NCI-H2081 (cell line): Measurements from ENCODE around the gene PRM3.

Experiments used
- DNase-seq, 2 experiments: peaks; one replicate each; lab custom pipeline; 2025; lab: John Stamatoyannopoulos, UW

PRM3 gene, protein sequence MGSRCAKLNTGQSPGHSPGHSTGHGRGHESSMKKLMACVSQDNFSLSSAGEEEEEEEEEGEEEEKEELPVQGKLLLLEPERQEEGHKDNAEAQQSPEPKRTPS

DNA sequence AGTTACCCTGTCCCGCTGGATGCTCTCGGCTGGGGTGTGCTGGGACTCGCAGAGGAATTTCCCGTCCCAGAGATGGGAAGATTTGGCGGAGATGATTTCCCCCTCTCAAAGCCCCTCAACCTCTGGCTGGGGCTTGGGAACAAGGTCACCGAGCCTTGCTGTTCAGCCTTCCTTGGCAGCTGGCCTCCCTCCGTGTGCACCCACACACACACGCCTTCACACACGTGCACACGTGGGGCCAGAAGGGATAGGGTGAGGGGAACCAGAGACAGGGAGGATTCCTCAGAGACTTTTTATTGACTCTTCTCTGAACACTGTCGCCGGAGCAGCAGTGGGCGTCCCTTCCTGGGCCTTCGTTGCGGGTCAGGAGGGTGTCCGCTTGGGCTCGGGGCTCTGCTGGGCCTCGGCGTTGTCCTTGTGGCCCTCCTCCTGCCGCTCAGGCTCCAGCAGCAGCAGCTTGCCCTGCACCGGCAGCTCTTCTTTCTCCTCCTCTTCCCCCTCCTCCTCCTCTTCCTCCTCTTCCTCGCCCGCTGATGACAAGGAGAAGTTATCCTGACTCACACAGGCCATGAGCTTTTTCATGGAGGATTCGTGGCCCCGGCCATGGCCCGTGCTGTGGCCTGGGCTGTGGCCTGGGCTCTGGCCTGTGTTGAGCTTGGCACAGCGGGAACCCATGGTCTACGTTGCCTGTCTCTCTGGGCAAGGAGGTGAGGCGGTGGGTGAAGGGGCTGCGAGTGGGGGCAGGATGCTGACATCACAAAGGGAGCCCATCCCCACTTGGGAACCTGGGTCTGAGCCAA, at the start of gene PRM3:
Gene PRM3, minus strand, starts transcription at position 709 of the 800 bp plus-strand sequence. Its CDS starts 34 bp downstream, at position 675.
- DNase-seq = no peak

DNA sequence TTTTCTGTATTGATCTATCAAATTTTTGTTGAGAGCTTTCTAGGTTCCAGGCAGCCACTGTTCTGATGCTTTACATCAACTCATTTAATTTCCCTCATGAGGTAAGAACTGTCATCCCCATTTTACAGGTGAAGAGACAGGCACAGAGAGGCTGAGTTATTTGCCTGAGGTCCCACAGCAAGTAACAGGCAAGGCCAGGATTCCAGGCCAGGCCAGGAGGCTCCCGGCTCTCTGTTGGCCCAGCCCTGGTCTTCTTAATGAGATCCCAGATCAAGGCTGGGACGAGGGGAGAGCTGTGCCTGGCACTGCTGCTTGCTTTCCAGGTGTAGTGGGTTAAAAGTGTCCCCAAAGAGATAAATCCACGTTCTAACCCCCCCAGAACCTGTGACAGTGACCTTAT, 49.4 kb upstream of the PRM3 start:
- no peak for DNase-seq

DNA sequence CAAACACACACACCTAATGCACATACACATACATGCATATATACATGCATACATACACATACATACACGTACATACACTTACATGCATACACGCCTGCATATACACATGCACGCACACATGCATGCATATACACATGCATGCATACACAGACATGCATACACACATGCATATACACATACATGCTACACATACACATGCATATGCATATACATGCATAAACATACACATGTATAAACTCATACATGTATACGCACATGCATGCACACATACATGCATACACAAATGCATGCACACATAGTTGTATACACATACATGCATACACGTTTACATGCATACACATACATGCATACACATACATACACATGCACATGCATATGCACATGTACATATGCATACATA, 48.2 kb upstream of the PRM3 start:
- no peak for DNase-seq

DNA sequence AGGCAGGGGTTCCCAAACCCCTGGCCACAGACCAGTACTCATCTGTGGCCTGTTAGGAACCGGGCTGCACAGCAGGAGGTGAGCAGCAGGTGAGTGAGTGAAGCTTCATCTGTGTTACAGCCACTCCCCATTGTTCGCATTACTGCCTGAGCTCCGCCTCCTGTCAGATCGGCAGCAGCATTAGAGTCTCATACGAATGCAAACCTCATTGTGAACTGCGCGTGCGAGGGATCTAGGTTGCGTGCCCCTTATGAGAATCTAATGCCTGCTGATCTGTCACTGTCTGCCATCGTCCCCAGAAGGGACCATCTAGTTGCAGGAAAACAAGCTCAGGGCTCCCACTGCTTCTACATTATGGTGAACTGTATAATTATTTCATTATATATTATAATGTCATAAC, 46.7 kb upstream of the PRM3 start:
- no peak for DNase-seq

DNA sequence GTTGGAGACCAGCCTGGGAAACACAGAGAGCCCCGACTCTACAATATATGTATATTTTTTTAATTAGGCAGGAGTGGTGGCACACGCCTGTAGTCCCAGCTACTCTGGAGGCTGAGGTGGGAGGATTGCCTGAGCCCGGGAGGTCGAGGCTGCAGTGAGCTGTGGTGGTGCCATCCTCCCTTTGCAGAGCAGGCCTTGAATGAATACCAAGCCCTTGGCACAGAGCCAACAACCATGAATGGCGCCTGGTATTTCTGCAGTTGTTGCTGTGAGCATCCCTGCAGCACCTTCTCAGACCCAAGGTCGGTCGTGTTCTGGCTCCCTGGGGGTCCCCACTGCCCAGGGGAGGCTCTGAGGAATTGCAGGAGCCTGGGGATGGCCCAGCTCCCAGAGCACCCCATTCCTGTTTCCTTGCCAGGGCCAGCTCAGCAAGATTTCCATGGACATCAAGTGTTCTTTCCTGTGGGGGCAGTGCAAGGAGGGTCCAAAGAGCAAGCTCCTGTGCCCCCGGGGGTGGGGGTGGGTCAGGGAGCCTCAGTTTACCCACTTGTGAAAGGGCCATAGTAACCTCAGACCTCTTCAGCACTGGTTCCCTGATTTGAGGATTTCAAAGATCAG, 46.2 kb upstream of the PRM3 start:
- no peak for DNase-seq

DNA sequence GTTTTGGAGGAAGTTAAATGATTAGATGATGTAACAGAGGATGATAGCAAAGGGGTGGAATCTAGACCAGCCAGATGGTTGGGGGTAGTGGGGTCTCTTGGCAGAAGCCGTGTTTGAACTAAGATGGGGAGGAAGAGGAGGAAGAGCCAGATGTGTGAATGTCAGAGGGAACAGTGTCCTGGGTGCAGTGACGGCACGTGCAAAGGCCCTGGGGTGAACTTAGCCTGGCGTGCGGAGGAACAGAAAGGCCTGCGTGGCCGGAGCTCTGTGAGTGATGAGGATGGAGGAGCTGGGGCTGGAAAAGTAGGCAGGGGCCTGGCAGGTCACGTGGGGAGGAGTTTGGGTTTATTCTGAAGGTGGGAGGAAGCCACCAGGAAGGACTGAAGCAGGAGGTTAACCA, 45.4 kb upstream of the PRM3 start:
- no peak for DNase-seq

DNA sequence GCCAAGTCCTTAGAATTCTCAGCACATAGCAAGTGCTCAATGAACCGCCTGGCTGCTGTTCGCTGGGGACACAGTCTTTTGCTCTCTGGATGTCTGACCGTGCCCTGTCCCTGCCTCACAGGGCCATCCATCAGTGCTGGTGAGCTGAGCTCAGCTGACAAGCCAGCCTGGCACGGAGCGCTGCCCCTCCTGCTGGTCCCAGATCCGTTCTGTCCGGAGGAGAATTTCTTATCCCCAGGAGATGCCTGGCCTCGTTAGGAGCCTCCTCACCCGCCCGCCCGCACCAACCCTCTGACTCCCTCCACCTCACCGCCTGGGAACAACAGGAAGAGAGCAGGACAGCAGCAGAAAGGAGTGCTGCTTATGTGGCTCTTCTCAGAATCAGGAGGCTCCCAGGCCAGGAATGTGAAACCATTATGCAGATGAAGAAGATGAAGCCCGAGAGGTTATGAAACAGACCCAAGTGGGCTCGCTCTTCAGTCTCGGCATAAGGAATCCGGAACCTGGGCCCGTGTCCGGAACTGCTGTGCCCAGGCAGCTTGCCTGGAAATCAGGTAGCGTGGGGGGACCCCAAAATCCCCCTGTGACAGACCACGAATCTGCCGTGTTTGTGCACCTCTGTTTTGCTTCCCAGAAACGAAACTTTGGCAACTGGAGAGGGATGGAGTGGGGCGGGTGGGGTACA, 43.0 kb upstream of the PRM3 start:
- no peak for DNase-seq

DNA sequence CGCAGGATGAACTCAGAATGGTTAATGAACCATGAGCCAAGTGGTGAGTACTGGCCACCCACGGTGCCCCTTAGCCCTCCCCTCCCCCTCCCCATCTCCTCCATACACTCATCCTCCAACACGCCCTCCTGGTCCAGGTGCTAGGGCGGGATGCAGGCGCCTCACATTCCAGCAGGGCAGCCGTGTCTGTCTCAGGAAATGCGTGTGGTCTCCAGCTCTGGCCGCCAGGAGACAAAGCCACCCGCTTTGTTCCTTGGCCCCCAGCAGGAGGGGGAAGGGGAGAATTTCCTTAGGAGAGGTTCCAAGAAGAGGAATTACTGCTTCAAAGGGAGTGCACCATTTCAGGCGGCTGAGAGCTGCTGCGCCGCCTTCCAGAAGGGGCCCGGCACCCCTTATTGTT, 42.1 kb upstream of the PRM3 start:
- DNase-seq = no peak

DNA sequence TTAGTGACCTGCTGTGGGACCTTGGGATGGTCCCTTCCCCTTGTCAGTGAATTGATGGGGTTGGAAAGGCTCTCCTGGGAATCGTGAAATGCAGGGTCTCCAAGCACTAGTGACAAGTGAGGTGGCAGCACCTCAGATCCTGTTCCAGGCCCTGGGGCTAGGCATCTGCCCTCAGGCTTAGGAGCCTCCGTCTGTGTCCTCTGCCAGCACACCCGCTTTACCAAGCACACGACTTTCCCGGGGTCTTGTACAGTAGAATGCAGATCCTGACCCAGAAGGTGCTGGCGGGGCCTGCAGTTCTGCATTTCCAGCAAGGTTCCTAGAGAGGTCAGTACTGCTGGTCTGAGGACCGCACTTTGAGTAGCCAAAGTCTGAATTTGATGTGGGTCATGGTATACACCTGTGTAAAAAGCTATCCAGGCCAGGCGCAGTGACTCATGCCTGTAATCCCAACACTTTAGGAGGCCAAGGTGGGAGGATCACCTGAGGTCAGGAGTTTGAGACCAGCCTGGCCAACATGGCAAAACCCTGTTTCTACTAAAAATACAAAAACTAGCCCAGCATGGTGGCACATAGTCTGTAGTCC, 41.0 kb upstream of the PRM3 start:
- no peak for DNase-seq

DNA sequence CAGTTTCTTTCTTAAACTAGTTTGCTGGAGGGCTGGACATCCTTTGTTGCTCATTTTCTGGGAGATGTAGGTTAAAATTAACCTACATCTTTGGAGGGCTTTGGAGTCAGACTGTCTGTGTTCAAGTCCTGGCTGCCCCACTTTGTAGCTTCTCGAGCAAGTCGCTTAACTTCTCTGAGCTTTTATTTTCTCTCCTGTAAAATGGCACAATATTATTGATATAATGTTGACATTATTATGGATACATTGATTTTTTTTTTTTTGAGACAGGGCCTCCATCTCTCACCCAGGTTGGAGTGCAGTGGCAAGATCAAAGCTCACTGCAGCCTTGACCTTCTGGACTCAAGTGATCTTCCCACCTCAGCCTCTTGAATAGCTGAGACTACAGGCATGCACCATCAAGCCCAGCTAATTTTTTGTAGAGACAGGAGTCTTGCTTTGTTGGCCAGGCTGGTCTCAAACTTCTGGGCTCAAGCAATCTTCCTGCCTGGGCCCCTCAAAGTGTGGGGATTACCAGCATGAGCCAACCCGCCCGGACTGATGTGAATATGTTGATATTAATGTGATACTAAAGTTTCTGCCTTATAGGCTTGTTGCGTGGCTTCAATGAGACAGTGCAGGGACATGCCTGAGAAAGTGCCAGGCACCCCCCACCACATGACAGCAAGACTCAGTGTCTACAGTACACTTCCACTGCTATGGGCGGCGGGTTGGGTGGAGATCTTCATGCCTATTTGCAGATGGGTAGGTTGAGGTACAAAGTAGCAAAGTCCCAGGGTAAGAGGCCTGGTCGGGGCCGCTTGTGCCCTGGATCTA, 40.3 kb upstream of the PRM3 start:
- no peak for DNase-seq

DNA sequence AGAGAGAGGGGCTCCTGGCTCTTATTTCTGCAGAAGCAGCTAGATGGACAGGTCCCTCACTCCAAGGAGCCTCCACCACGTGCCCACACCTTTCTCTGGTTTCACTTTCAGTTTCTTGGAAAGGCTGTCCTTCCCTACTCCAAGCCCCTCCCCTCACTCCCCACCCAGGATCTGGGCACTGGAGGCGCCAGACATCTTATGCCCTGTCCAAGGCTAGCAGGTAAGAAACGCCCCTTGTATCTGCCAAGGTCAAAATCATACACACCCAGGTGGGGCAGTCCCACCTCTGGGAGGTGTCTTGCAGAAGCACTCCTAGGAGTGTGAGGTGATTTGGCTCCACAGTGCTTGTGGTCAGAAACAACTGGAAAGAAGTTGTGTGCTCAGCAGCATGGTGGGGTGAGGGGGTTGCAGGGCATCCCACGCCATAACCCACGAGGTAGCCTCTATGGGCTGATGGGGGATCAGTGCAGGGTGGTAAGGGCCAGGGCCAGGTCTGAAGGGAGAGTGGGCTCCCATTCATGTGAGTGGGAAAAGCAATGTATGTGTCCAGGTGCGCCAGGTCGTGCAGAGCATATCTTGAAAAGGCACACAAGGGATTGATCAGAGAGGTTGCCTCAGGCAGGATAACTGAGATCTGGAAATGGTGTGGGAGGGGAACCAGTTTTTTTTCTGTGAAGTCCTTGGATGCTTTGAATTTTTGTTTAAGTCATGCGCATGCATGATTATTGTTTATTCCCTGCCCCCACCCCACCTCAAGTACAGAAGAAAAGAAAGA, 39.5 kb upstream of the PRM3 start:
- no peak for DNase-seq

DNA sequence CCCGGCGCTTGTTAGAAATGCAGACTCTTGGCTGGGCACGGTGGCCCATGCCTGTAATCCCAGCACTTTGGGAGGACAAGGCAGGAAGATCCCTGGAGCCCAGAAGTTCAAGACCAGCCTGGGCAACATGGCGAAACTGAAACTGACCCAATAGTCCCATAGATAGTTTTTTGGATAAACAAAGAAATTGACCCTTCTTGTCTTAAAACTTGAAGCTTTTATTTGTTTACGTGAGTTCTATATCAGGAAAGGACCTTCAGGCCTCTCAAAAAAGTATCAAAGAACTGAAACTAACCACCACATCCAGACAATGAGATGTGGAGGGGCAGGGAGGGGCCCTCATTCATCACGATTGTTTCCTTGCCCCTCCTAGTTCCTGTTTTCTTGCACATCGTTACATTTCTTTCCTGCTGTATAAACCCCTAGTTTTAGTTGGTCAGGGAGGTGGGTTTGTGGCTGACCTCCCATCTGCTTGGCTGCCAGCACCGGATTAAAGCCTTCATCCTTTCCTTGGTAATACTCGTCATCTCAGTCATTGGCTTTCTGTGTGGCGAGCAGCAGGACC, 37.6 kb upstream of the PRM3 start:
- no peak for DNase-seq

DNA sequence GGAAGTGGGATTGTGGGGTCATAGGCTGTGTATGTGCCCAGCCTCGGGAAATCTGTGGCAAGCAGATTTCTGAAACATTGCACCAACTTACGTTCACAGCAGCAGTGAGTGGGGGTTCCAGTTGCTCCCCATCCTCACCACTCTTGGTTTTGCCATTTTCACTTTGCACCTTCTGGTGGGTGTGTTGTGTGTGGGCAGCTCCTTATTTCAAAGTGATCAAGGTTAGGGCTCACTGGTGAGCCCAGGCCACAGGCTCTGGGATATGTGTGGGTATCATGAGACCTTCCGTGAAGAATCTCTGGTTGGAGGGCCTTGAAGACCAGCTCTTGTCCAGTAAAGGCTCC, 37.2 kb upstream of the PRM3 start:
- DNase-seq = no peak

DNA sequence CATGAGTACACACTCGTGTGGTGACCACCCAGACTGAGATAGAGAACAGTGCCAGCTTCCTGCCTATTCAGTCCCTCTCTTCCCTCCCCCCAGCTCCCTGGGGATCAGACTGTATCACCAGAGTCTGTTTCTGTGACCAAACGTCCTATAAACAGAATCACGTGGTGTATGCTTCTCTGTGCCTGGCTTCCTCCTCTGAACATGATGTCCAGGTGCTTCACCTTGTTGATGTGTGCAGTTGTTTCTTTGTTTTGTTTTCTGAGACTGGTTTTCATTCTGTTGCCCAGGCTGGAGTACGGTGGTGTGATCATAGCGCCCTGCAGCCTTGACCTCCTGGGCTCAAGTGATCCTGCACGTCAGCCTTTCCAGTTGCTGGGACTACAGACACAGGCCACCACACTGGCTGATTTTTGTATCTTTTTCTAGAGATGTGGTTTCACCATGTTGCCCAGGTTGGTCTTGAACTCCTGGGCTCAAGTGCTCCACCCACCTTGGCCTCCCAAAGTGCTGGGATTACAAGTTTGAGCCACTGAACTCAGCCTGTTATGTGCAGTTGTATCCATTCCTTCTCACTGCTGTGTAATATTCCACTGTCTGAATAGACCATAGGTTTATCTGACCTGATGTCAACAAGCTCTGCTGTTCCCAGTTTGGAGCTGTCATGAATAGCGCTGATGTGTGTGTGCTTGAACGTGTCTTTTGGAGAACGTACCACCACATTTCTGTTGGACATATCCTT, 36.6 kb upstream of the PRM3 start:
- no peak for DNase-seq

DNA sequence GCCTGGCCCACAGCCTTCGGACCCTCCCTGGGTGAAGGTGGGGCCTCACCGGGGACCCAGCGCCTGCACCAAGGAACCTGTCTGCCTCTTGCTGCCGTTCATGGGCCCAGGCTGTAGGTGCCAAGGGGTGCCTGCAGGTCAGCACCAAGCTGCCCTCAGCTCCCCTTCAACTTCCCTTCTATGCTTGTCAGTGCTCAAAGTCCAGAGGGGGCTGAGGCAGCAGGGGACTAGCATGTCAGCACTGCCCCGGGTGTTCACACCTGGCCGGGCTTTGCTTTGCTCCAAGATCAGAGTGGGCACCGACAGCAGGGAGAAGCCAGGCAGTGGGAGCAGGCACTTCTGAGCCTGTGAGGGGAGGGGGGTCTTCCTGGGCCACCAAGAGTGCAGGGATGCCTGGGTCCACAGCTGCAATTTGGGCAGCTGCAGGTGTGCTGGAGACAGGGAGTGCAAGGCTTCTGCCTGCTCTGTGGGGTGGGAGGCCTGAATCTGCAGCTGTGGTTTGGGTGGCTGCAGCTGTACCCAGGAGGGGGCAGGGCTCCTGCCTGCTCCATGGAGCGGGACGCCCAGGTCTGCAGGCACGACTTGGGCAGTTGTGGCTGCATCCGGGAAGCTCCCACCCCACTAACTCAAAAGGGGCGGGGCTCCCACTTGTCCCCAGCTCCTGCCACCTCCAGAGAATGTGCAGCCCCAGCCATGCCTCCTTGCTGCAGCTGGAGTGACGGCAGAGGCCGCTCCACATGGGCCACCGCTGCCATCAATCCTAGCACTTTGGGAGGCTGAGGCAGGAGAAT, 35.3 kb upstream of the PRM3 start:
- no peak for DNase-seq

DNA sequence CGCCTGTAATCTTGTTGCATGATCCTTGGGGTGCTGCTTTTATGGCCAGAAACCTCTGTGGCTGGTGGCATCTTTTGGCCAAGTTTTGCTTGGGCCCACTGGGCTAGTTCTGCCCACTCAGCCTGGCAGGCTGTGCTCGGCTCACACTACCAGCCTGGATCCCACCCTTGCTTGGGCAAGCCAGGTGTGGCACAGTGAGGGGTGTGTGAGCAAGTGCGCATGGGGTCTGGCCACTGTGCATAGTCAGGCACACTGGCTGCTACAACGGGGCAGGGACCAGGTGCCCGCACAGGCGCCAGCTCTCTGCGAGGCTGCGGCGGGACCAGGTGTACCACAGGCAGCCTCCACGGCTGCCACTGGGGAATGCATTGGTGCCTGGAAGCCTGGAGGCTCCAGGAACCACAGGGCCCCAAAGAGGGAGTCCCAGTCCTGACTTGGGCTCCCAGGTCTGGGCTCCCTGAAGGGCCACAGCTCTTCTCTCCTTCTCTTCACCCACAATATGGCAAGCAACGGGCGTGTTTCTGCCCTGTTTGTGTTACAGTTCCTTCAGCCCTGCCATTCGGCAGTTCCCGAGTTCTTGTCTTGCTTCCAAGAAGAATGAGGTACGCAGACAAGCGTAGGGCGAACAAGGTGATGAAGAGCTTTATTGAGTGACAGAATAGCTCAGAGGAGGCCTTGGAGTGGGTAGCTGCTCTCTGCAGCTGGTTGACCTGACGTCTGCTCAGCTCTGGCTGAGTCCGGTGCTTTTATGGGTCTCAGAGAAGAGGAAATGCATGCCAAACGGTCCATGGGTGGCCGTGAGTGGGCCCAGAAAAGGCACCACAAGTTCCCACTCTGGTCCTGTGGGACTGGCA, 34.4 kb upstream of the PRM3 start:
- DNase-seq = no peak

DNA sequence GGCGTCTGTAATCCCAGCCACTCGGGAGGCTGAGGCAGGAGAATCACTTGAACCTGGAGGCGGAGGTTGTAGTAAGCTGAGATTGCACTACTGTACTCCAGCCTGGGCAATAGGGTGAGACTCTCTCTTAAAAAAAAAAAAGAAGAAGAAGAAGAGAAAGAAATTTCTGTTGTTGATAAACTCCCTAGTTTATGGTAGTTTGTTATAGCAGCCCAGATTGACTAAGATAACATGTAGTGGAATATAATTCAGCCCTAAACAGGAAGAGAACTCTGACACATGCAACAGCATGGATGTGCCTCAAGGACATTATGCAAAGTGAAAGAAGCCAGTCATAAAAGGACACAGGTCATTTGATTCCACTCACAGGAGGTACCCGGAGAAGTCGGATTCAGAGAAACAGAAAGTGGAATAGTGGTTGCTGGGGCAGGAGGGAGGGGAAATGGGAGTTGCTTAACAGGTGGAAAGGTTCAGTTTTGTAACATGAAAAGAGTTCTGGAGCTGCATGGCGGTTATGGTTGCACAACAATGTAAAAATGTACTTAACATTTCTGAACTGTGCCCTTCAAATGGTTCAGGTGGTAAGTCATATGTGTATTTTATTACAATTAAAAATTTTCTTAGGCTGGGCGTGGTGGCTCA, 33.7 kb upstream of the PRM3 start:
- no peak for DNase-seq

DNA sequence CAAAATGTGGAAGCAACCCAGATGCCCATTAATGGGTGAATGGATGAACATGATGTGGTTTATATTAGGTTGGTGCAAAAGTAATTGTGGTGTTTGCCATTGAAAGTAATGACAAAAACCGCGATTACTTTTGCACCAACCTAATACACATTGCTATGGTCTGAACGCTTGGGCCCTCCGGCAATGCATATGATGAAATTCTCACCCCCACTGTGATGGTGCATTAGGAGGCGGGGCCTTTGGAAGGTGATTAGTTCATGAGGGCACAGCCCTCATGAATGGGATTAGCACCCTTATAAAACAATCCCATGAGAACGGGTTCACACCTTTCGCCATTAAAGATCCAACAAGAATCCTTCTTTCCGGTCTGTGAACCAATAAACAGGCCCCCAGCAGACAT, 33.0 kb upstream of the PRM3 start:
- DNase-seq = no peak
